NCI-H345 treated with DMSO at 0.1 percent for 48 hours (cell line): ENCODE measurements around the gene RPL13.
"Not testable (repeated sequence)": the region's sequence is repeated elsewhere in the genome, so short reads cannot be mapped to it uniquely, and the experiment has no call there.

Experiments used
- DNase-seq: peaks from one replicate; lab custom pipeline; 2025; ENCODE audit not compliant: unreplicated experiment; lab: John Stamatoyannopoulos, UW

RPL13 gene

GRCh38 chr16:89561884-89562599 is 1.6 kb downstream of the RPL13 start:
- DNase-seq: no peak

GRCh38 chr16:89562939-89563338 is 2.5 kb downstream of the RPL13 start:
- DNase-seq: no peak

- no peak for DNase-seq
These were observed 3.3 kb downstream of the RPL13 start for GRCh38 chr16:89563639-89564392.

GRCh38 chr16:89564476-89565255 is 4.2 kb downstream of the RPL13 start:
- DNase-seq: no peak

- no peak for DNase-seq
These were observed 4.7 kb downstream of the RPL13 start for GRCh38 chr16:89565256-89565505.

GRCh38 chr16:89565506-89566372 is 5.3 kb downstream of the RPL13 start:
- DNase-seq: peak; percentile 14

GRCh38 chr16:89567656-89568594 is 7.4 kb downstream of the RPL13 start:
- DNase-seq: no peak

- no peak for DNase-seq
These were observed 9.2 kb downstream of the RPL13 start for GRCh38 chr16:89569506-89570341.

GRCh38 chr16:89570342-89570923 is 10.0 kb downstream of the RPL13 start:
- DNase-seq: no peak

GRCh38 chr16:89570983-89571598 is 10.6 kb downstream of the RPL13 start:
- DNase-seq: not testable (repeated sequence)

GRCh38 chr16:89571636-89572035 is 11.2 kb downstream of the RPL13 start:
- DNase-seq: no peak

GRCh38 chr16:89572073-89572484 is 11.6 kb downstream of the RPL13 start:
- no peak for DNase-seq

GRCh38 chr16:89572485-89573205 is 12.2 kb downstream of the RPL13 start:
- no peak for DNase-seq

- DNase-seq: no peak
These were observed 13.6 kb downstream of the RPL13 start for GRCh38 chr16:89573826-89574680.

GRCh38 chr16:89574681-89575246 is 14.3 kb downstream of the RPL13 start:
- DNase-seq: no peak
